Retina (tissue), 1 donor: ENCODE measurements around the gene DDR2.
A peak's percentile ranks its signal among the peaks of the same experiment; 100 is the strongest.

Experiments used
- DNase-seq: peaks from one replicate; pipeline ENCODE4 v3.0.0-alpha.2; 2016

Gene DDR2

DNA sequence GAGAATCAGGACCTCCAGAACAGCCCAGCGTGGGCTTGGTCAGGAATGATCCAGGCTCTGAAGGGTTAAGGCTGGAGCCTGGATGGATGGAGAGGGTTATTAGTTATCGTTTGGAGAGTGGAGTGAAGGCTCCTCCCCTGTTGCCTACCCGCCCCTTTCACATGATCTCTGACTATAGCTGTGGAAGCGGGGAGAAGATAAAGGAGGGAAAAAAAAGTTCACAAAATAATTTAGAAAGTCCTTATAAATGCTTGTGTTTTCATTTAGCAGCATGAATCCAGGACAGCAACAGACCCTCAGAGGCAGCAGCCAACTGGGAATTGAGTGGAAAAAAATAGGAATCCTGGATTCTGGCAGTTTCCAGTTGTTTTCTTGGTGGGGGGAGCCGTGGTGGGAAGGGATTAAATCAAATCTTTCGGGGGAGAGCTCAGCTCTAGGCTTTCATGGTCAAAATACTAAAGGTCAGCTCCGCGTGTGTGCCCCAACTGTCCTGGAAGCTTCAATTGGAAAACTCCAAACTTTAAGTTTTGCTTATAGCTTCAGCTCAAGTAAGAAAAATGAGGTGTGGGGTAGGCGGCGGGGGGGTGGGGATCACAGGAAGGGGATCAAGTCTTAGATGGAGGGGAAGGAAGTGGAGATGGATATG, 595 bp upstream of the DDR2 start:
- DNase-seq = peak; percentile 29

DNA sequence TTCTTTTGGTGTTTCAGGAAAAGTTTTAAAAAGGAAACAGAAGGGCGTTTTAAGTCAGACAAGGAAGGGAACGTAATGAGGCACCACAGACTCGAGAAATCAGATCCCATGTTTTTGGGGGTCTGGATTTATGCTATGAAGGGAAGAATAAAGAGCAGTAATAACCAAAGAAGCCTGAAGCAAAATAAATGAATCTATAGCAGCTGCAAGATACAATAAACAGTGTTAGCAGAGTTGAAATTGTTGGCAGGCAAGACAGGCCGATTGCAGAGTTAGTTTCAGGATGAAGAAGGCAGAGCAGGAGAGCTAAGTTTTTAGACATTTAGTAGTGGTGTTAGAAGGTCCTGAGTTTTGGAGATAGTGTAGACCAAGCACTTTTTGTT, 425 bp downstream of the DDR2 start:
- no peak for DNase-seq

DNA sequence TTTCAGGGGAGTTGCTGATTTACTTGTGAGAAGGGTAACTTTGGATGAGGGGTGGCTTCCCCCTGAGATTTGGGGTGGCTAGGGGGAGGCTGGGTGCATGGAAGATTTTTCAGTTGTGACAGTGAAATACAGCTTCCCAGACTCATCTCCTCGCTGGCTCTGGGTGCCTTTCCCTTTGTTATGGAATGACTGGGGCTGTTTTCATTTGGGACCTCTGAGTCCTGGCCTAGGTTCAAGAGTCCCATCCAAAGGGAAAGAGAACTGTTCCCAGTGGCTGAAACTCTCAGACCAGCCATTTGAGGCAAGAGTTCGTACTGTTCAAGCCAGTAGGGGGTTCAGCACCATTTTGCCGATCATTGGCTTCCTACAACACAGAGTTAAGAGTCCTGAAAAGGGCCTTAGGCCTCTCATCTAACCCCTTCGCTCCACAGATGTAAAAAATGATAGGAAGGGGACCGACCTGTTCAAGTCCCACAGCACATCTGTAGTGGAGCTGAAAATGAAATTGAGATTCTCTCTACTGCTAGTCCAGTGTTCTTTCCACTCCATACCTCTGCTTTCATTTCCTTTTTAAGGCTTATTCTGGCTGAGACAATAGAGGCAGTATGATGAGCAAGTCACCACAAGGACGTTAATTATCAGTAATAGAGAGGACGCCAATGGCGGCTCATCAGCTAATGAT, 958 bp downstream of the DDR2 start:
- no peak for DNase-seq

DNA sequence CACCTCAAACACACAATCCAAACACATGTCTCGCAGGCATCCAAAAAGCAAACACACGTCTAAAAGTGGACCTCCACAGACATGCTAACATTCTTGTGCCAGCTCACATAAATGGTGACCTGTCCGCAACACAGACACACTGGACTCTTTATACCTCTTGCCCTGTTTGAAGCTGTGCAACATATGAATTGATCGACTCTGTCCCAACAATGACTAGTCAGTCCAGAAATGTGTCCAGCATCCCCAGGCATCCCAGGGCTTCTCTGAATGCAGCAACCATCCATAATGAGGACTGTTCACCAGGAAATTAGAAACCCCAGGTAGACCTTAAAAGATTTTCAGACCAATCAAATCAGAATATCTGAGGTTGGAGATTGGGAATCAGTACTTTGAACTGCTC, 3.2 kb downstream of the DDR2 start:
- no peak for DNase-seq

DNA sequence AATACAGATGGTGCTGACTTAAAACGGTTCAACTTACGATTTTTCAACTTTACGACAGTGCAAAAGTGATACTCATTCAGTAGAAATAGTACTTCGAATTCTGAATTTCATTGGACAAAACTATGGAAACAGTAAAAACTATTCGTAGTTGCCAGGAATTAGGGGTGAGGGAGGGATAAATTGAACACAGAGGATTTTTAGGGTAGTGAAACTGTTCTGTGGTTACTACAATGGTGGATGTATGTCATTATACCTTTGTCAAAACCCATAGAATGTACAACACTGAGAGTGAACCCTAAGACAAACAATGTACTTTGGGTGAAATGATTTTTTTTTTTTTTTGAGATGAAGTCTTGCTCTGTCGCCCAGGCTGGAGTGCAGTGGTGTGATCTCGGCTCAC, 7.5 kb downstream of the DDR2 start:
- no peak for DNase-seq

DNA sequence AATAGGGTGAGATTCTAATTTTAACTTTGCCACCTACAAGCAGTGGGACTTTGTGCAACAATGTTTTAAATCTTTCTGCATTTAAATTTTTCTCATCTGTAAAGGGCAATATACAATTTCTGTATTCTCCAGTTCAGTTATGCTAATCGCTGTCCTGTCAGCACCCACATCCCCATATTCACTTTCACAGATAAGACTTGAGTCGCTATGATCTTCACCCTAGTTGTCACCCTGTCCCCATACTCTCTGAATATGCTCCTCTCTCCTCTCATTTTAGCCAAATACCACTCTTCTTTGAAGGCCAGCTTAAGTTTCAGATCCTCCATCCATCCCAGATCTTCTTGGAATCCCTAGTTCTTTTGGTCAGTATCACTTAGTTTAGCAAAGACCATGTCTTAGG, 8.8 kb downstream of the DDR2 start:
- DNase-seq = no peak

DNA sequence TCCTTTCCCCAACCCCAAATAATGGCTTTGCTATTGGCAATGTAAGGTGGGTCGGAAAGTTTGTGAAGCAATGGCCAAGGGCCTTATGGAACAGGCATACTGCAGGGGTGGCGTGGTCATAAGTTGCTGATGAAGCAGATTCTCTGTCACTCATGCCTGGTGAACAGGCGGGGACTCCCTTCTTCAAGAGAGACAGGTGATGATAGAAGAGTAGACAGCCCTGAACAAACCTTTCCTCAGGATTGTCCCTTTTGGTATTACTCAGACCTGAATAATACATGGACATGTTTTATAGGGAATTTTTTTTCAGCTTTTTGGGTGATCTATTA, 12.7 kb downstream of the DDR2 start:
- DNase-seq = no peak

DNA sequence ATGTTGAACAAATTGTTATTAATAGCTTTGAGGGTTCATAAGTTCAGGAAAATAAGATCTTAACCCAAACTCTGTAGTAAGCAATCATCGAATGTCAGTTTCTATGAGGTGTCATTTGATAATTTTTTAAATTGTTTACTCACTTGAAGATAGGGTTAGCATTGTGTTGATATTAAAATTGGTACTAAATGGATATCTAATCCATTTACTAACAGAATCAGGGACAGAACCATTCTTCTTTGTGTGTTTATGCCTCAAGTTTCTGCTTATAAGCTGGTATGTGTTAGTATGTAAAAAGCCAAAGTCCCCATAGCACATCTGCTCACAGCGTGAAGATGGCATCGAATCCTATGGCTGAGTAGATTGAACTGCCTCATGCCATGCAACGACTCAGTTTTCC, 13.4 kb downstream of the DDR2 start:
- DNase-seq = no peak

DNA sequence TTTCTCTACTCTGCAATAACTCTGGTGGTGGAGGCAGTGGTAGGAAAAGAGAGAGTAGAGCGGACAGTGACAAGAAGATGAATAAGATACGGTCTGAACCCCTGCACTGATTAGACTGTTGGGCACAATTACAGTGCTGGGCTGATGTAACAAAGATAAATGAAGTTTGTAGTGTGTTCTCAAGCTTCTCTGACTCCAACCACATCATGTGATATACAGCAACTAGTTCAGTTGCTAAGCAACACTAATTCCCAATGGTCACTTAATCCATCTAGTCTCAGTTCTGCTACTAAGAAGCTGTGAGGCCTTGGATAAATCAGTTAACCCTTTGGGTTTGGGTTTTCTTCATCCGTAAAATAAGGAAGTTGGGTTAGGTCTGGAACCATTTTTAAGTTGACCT, 17.3 kb downstream of the DDR2 start:
- DNase-seq = no peak

DNA sequence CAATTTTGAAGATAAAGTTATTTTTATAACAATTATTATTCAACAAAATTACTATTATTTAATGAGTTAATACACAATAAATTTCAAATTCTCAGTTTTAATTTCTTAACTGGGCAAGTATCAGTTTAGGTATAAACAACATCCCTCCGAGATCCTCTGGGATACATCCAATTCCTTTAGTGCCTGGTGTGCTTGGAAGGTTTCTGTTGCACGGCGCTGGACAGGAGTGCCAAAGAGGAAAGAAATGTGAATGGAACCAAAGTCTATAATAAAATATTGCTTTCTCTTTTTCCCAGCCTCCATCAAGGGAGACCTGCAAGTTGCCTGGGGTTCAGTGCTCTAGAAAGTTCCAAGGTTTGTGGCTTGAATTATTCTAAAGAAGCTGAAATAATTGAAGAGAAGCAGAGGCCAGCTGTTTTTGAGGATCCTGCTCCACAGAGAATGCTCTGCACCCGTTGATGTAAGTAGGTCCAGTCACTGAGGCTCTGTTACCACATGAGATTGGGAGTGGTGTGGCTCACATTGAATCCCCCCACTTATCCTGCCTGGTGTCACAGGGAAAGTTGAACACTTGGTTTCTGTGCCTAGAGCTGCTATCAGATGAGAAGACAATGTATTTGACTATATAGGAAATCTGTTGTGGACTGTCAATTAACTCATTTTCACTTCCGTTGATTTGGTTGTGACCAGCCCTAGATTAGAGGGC, 22.8 kb downstream of the DDR2 start:
- DNase-seq = no peak

DNA sequence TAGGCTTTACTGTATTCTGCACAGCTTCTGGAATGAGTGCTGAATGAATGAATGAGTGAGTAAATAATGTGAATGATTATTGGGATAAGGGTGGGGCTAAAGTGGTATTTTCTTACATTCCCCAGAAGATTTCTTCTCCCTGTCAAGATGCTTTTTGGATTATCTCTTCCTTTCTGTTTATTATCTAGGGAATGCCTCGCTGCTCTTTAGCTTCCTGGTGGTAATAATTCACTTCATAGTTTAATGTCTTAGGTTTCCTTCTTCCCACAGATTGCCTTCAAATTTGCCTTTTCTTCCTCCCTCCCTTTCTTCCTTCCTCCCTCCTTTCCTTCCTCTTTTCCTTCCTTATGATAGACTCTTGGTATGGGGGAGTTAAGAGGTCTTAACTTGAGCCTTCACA, 24.0 kb downstream of the DDR2 start:
- no peak for DNase-seq

DNA sequence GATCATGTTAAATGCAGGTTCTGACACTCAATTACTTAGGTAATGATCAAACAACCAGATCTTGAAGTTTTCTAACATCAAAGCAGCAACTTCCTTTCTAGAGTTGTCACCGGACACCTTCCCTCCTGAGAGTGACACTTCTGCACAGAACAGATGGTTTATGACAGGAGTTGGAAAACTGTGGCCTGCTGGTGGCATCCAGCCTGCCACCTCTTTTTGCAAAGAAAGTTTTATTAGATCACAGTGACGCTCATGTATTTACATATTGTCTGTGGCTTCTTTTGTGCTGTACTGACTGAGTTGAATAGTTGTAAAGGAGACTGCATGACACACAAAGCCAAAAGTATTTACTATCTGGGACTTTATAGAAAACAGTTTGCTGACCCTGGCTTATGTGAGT, 28.3 kb downstream of the DDR2 start:
- DNase-seq = no peak

DNA sequence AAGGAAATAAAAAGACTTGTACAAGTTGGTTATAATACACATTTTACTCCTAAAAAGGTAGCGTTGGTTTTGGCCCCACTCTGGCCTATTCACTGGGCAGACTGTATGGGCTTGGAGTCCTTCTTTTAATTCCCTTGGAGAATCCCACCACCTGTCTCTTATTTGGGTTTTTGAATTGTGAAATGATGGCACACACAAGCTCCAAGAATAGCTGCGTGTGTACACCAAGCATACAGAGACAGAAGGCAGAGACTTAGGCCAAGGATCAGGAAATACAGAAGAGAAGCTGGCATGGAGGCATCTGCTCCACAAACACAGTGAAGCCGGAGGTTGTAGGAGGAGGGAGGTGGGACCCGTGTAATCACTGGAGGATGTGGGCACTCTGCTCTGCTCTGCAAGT, 29.1 kb downstream of the DDR2 start:
- DNase-seq = no peak

DNA sequence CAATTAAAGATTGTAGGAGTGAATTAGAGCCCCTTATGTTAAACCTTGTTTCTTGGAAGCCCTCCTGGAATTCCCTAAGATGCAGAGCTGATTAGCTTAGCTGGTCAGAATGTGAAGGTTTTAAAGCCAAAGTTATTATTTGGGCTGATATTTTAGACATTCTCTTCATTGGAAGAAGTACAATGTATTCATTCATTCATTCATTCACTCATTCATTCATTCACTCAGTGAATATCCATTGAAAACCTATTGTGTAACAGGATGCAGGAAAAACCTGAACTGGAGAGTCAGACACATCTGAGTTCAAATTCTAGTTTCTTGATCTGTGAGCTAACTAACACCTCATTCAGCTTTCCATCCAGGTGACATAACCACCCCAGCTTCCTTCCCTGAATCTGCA, 29.7 kb downstream of the DDR2 start:
- no peak for DNase-seq

DNA sequence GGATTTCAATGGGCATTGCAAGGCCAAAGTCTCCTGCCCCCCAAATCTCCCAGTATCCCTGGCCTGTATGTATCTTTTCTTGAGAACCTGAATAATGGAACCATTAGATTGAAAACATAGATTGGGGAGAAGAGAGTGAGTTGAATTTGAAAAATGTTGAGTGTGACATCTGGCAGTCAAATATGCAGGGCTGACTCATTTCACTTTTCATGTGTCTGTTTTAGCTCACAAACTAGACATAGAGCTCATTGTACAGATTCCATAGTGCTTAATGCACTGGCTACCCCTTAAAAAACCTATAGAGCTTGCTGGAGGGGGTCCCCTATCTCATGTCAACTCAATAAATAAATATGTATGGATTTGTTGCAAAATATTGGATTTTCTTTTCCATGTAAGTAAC, 30.8 kb downstream of the DDR2 start:
- no peak for DNase-seq

DNA sequence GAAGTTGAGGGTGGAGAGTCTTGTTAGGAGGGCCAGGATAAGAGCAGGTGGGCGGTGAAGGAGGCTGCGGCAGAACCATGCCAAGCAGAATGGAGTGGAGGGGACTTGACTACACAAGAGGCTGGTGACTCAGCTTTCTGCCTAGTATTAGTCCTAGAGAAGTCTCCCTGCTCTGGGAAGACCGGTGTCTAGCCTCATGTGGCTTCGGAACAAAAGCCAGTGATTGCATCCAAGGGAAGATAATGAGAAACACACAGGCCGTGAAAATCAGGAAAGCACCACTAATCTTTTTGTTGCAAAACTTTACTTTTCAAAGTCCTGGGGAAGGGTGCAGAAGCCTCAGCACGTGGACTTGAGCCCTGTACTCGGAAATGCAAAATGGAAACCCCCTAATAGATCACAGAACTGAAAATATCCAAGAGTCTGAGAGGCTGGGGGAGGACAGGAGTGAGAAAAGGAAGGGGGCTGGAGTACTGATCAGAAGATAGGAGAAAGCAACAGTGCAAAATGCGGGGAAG, 31.4 kb downstream of the DDR2 start:
- no peak for DNase-seq

DNA sequence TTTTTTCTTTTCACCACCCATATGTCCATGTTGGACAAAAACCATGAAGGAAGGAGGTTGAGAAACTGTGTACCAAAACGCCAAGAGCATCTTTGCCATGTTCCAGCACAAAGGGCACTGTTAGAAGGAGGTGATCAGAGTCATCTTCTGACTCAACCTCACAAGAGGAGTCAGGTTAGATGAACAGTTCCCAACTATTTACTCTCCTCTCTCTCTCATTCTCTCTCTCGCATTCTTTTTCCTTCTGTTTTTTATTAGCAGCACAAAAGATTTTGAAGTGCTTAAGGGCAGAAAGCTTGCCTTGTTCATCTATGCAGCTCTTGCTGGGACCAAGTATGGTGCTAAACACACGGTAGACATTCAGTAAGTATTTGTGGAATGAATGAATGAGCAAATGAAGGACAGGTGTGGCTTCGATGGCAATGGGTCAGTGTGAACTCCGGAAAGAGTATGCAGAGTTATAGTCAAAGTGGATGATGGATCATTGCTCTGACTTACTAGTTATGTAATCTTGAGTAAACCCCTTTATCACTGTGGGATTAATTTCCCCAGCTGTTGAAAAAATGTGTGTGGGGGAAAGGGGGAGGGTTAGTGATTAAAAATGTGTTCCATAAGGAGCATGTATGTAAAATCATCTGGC, 33.9 kb downstream of the DDR2 start:
- DNase-seq = no peak

DNA sequence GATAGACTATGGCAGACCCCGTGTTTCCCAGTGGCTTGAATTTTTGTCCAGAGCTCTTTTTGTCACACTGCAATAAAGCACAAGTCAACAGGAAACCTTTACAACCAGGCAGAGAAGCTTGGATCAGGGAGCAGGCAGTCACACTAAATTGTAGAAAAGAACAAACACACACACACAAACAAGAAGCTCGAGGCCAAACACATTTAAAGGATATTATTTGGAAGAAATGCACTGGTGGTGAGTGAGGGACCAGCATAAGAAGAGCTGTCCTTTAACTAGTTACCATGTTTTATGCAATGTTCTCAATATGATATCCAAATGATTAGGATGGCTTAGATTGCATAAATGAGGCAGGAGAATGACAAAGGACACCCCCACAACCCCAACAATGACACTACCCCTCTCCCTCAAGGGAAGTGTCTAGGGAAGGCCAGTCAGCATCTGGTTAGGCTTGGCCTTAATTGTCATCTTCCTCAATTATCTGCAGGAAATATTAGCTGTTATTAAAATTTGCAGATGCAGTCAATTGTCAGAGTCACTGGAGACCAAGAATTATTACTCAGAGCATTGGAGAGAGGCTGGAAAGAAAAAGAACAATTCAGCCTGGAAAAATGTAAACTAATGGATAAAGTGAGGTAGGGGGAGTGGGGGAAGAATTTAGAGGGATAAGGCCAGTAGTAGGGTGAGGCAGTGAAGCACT, 35.3 kb downstream of the DDR2 start:
- no peak for DNase-seq

DNA sequence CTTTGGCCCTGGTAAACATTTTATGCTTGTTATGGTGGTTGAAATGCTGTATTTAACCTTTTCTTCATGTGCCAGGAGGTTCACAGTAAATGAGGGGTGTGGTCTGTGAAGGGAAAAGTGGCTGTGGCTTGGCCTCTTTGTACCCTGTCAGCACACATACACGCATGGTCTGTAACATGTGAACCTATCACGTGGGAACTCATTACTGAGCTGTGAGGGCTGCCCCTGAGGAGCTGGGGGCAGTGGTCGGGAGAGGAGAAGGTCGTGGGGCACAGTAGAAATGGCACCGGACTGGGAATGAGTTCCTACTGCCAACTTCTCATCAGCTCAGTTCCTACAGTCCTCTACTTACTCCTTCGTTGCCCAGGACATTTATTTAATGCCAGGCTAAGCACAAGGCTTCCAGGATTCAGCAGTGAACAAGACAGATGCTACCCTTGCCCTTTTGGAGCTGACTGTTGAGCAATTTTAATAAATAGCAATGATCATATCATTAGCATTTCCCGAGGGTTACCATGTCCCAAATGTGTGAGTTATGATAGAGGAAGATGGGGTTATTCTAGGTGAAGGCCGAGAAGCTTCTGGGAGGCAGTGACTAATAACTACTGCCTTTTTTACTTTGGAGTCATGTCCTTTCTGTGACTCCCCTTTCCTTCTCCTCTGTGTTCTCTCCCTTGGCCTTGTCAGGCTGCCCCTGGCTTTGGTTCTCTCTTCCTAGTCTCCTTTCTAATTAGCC, 38.8 kb downstream of the DDR2 start:
- DNase-seq = no peak

DNA sequence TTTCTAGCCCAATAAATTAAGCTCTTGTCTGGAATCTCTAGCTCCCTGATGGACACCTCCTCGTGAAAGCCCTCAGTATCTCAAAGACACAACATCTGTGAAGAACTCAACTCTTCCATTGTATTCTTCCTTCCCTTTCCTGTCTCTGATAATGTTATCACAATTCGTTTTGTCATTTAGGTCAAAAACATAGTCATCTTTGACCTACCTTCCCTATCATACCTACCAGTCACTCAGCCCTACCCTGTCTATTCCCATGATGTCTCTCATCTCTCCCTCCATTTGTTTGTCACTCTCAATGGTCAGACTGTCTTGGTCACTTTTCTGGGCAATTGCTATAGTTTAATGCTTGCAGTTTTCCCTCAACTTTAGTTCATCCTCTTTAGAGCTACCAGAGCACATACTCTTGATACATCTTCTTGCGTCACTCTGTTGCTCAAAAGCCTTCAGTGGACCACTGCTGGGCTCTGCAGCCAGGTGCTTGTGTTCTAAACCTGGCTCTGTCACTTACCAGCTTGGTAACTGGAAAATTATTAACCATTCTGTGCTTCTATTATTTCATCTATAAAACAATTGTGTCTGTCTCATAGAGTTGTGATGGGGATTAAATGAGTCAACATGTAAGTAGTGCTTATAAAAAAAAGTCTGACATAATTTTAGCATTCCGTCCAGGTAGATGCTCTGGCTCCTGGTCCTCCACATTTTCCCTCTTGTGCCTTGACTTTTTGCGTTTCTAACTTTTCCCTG, 39.6 kb downstream of the DDR2 start:
- DNase-seq = no peak

DNA sequence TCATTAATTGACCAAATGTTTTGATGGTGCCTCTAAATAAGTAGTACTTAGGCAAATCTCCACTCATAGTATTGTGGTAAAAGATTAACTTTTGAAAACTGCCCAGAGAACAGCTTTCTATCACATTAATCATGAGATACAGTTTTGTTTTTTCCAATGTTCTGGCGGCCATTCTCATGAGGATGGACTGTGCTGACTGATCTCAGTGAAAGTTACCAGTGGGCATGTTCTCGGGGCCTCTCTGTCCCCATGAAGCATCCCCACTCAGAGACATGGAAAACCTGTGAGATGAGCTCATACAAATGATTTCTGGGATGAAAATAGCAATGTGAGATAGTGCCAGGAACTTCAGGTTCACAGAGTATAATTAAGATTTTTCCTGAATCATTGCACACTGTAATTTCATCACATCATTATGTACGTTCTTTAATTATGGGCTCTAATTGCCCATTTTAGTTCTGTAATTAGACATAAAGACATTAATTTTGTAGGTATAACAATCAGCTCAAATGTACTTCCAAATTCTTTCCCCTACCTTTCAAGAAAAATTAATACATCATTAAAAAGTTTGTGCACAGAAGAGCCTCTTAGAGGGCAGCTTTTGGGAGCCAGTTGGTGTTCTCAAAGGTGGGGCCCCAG, 40.5 kb downstream of the DDR2 start:
- no peak for DNase-seq
